Measurements from ENCODE around the gene NBEAL2.

Gene NBEAL2

DNA sequence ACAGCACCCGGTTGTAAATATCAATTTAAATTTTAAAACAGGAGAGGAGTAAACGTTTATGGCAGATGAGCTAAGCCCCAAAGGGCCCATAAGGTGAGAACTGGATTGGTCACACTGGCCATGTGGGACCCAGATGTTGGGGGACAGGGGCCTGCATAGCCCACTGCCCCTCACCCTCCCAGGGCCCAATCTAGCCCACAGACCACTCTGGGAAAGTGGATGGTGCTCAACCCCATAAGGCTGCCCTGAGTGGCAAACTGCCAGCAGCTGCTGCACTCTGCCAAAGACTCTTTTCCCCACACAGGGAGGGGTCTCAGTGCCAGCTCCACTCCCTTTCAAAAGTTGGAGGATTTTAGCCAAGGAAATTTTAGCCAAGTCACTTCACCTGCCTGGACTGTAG, 45.4 kb upstream of the NBEAL2 start:
- TF ChIP-seq, protein P1, sequence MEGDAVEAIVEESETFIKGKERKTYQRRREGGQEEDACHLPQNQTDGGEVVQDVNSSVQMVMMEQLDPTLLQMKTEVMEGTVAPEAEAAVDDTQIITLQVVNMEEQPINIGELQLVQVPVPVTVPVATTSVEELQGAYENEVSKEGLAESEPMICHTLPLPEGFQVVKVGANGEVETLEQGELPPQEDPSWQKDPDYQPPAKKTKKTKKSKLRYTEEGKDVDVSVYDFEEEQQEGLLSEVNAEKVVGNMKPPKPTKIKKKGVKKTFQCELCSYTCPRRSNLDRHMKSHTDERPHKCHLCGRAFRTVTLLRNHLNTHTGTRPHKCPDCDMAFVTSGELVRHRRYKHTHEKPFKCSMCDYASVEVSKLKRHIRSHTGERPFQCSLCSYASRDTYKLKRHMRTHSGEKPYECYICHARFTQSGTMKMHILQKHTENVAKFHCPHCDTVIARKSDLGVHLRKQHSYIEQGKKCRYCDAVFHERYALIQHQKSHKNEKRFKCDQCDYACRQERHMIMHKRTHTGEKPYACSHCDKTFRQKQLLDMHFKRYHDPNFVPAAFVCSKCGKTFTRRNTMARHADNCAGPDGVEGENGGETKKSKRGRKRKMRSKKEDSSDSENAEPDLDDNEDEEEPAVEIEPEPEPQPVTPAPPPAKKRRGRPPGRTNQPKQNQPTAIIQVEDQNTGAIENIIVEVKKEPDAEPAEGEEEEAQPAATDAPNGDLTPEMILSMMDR (IDR thresholded peaks at IDR 0.05; ENCODE audit: low read depth, low read length) = no peak
- no peak overlapping the region for H3K4me3 ChIP-seq (ENCODE audit: low read depth, low read length)

DNA sequence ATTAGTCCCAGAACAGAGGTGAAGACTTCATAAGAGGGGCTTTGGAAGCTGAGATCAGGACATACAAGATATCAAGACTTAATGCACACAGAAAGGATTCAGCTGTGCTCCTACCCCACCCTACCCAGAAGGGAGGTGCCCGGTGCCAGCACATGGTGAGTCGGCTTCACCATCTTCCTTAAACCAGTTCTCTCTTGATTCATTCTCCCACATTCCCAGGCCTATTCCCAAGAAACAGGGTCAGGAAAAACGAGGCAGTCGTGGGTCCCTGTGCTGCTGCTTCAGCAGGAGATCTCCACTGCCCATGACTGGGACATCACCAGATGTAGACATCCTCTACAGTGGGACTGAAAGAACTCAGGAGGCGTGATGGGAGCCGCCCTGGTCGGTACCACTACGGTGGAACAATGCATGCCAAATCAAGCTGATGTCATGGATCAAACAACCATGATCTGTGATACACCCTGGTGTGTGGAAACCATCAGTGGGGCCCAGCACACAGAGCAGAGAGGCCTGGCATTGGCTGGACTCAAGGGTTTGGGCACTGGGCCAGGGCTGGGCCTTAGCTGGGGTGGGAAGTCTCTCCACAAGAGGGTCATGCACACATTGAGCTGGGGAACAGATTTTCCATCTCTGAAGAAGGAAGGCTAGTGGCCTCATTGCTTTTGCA, 44.8 kb upstream of the NBEAL2 start:
- no peak overlapping the region for H3K4me3 ChIP-seq (ENCODE audit: low read depth, low read length)
- TF ChIP-seq, protein P1 (IDR thresholded peaks at IDR 0.05; ENCODE audit: low read depth, low read length) = no peak

DNA sequence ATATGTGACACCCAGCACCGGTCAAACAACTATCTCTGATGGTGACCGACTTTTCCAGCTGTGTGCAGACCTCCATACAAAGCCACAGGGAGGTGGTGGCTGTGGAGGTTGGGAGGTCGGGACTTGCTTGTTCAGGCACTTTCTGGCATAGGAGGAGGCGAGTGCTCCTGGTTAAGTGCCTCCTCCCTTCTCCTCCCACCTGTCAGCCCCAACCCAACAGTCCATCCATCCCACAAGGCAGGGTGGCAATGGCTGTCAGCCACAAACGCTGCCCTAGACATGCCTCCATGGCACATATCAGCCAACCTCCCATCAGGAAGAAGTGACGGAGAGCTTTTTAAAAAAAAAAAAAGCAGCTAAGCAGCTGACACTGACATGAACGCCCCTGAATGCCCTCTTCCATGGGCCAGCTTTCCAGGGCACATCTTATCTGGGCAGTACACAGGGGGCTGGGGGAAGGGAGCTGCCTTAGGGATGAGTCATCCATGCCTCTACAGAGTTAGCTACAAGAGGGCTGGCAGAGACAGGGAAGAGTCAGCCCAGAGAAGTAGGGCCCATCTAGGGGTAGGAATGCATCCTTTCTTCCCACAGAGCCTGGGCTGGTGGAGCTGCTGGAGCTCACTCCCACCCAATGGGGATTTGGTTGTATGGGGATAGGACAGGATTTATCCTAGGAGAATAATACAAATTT, 44.2 kb upstream of the NBEAL2 start:
- TF ChIP-seq, protein P1 (IDR thresholded peaks at IDR 0.05; ENCODE audit: low read depth, low read length) = peak; percentile 94
- no peak overlapping the region for H3K4me3 ChIP-seq (ENCODE audit: low read depth, low read length)

DNA sequence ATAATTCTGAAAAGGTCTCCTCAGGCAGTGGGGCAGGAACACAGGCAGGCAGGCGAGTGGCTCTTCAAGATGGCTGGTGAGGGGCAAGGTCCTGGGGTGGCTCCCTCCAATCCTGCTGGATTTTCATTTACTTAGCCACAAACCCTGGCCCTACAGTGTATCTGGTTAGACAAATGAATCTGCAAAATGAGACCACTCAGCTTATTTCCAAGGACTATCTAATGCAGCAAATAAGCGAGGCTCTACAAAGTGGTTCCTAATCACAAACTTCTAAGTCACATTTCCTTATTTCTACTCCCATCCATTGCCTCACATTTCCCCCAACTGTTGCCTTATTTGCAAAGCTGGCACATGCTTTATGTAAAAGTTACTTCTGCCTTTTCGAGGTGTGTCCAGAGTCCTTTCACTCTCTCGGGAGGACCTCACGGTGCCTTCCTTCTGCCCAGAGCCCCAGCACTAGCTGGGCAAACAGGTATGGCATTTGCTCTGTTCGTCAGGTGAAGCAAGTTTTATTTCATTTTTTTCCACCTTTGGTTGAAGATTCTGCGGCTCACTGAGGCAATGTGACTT, 43.4 kb upstream of the NBEAL2 start:
- TF ChIP-seq, protein P1 (IDR thresholded peaks at IDR 0.05; ENCODE audit: low read depth, low read length) = no peak
- H3K4me3 ChIP-seq (ENCODE audit: low read depth, low read length) = no peak overlapping the region

DNA sequence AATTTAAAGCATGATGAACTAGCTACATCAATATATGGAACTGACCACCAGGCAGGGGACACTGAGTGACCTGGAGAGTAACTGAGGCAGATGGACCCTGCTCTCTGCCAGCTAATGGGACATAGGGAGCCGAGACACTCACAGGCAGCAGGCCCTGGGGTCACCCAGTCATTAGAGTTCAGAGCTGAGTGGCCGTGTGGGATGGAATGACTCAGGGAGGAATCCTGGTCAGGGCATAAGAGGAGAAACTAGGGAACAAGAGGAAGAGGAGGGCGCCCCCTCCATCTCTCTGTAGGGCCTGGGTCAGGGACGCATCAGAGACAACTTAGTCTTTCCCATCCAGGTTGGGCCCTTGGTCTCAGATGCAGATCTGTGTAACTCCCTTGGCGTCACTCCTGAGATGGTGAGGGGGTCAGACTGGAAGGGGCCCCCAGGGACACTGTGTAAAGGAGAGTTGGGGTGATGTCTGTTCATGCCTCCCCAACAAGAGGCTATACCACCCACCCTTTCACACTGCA, 42.7 kb upstream of the NBEAL2 start:
- H3K4me3 ChIP-seq (ENCODE audit: low read depth, low read length) = no peak overlapping the region
- TF ChIP-seq, protein P1 (IDR thresholded peaks at IDR 0.05; ENCODE audit: low read depth, low read length) = 0 out of 2 replicates have a peak, but pooled peaks have one; percentile 7

DNA sequence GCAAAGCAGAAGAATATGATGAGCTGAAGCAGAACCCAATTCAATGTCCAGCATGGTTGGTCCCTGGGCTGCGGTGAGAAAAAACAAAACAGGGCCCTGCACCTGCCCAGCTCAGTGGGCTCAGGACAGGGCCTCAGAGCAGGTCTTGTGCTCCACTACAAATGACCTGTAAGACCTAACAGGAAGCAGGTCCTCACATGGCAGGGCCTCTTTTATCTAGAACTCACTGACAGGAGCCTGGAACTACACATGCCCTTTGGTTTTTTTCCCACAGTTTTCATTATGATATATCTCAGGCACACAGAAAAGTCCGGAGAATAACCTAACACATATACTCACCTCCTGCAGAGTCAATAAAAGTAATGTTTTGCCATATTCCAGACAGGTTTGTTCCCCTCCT, 41.3 kb upstream of the NBEAL2 start:
- H3K4me3 ChIP-seq (ENCODE audit: low read depth, low read length) = no peak overlapping the region
- TF ChIP-seq, protein P1 (IDR thresholded peaks at IDR 0.05; ENCODE audit: low read depth, low read length) = no peak

Data from WI38 (cell line).